NCI-H82 (cell line): Measurements from ENCODE around the gene CFAP221.

Source experiments
- DNase-seq: peaks from one replicate; lab custom pipeline; 2025; lab: John Stamatoyannopoulos, UW

Gene CFAP221

GRCh38 chr2:119699016-119699606 is 154.9 kb downstream of the CFAP221 start:
- DNase-seq, result no peak

DNA sequence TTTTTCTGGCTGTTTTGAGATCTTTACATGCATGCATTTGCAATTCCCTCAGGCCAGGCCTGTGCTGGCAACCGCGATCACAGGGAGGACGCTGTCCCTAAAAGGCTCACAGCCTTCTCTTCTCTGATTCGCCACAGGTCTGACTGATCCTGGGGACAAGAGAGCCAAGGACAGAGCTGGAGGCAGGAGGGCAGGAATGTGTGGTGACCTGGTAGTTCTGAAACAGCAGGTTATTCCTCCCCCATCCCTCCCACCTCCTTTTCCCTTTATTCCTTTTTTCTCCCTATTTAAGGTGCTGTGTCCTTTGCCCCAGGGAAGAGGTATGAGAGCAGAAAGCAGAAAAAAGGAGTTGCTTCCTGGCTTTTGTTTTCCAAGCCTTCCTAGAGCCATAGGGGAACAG is 156.6 kb downstream of the CFAP221 start:
- DNase-seq, result no peak

- DNase-seq, result no peak
Observed at GRCh38 chr2:119701352-119701751, 157.1 kb downstream of the CFAP221 start.

DNA sequence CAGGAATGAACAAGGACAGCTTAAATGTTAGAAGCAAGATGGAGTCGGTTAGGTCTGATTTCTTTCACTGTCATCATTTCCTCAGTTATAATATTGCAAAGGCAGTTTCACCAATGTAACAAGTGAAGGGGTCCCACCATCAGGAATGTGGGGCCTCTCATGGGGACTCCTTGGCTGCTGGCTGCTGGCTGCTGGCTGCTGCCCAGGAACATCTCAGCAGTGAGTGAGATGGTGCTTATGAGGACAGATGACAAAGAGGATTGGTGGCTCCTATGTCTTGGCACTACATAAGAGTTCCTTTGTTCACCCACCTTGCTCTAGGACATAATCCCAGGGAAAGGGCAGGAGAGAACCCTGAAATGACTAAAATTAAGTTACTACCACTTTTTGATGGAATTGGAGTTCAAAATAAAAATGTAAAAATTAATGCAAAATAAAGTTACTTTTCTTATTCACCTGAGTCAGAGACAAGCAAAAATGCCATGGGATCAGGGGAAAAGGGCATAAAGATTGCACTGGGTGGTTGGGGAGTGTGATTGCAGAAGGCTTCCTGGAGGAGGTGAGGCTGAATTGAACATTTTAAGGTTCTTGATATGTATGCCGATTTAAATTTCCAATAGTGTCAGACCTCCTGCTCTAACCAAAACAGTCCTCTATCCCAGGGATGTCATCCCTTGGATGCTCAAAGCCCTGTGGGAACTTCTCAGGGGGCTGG is 158.1 kb downstream of the CFAP221 start:
- DNase-seq, result no peak

- DNase-seq, result peak; percentile 88
Observed at GRCh38 chr2:119702918-119703401, 158.7 kb downstream of the CFAP221 start.

DNA sequence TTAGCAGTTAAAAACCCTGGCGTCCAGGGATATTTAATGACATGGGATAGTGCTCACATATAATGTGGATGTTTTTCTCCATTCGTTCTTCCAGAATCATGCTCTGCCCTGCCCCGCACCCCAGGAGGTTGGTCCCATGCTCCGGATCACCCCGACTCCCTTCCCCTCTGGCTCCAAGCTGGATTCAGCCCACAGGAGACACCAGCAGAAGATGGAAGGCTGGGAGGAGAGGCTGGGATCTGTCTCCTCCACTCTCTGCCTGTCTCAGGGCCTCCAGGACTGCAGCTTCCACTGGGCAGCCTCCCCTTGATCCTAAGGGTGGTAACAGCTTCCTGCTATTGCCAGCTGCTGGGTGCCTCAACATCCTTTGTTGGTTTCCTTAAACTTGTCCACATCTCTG is 159.3 kb downstream of the CFAP221 start:
- no peak for DNase-seq

DNA sequence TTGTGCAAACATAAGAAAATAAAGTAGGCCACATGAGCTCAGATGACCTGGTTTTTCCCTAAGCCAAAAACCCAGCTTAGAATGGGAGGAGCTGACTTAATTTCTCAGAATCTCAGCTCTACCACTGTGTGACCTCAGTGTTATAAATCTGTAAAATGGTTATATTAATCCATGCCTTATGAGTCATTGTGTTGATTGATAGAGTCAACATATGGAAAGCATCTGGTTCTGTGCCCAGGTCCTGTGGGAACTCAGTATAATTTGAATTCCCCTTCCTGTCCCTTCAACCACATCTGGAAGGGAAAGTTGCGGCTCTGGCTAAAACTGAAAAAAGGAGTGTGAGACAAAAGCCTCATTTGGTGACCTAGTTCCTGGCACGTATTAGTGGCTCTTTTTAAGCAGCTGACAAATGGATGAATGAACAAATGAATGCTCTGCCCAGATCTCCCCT is 160.4 kb downstream of the CFAP221 start:
- DNase-seq, result no peak

DNA sequence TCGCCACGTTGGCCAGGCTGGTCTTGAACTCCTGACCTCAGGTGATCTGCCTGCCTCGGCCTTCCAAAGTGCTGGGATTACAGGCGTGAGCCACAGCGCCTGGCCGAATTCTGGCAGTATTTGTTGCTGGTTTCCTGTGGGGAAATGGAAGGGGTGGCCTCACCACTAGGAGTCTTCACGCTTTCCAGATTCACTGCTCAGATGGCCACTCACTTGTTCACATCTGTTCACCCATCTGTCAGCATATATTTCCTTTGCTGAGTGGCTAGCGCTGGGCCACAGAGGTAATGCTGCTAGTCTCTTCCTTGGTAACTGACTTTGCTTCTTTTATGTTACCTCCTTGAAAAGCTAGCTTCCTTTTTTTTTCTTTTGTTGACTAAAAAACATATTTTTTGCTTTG is 162.0 kb downstream of the CFAP221 start:
- DNase-seq, result peak; percentile 97
